Hepatocyte (in vitro differentiated cells): ENCODE data around the gene SIDT2. TPM values are rescaled to one million over a fixed set of nuclear protein-coding genes. Genes with fewer than 3 reads are reported as not detected.

Experiments used
- DNase-seq: peaks from one replicate; pipeline ENCODE4 v3.0.0-alpha.2; 2016; ENCODE audit warnings: low spot score
- H2AFZ ChIP-seq: fragments of 200-600 bp; sonication (generic); 2 replicates; pipeline ENCODE4 v1.6.0; 2016; ENCODE audit warnings: antibody characterized with exemption, mild to moderate bottlenecking
- H3K27ac ChIP-seq: fragments of 200-600 bp; sonication (generic); 2 replicates; pipeline ENCODE4 v1.5.1; 2016; ENCODE audit warnings: mild to moderate bottlenecking
- H3K27me3 ChIP-seq: fragments of 200-600 bp; sonication (generic); 2 replicates; pipeline ENCODE4 v1.6.1; 2016
- H3K36me3 ChIP-seq: fragments of 200-600 bp; sonication (generic); replicated peaks from 2 replicates; pipeline ENCODE4 v1.5.1; 2016; ENCODE audit warnings: low read depth; ENCODE audit not compliant: insufficient read depth
- H3K4me1 ChIP-seq: fragments of 200-600 bp; sonication (generic); 2 replicates; pipeline ENCODE4 v1.5.1; 2016; ENCODE audit warnings: mild to moderate bottlenecking, moderate library complexity; ENCODE audit not compliant: insufficient read depth
- H3K4me2 ChIP-seq: fragments of 200-600 bp; sonication (generic); 2 replicates; pipeline ENCODE4 v1.6.0; 2016
- H3K4me3 ChIP-seq: fragments of 200-600 bp; sonication (generic); 2 replicates; pipeline ENCODE4 v1.5.1; 2016; ENCODE audit warnings: mild to moderate bottlenecking
- H3K79me2 ChIP-seq: fragments of 200-600 bp; sonication (generic); 2 replicates; pipeline ENCODE4 v1.6.0; 2017; ENCODE audit warnings: mild to moderate bottlenecking
- H3K9me2 ChIP-seq: fragments of 200-600 bp; sonication (generic); replicated peaks from 2 replicates; pipeline ENCODE4 v1.6.0; 2017; ENCODE audit warnings: mild to moderate bottlenecking; ENCODE audit not compliant: insufficient read depth
- H3K9me3 ChIP-seq: fragments of 200-600 bp; sonication (generic); 2 replicates; pipeline ENCODE4 v1.5.1; 2016; ENCODE audit warnings: low read depth, mild to moderate bottlenecking
- H4K20me1 ChIP-seq: fragments of 200-600 bp; sonication (generic); 2 replicates; pipeline ENCODE4 v1.6.0; 2016; ENCODE audit warnings: mild to moderate bottlenecking; ENCODE audit not compliant: insufficient read depth, poor library complexity, severe bottlenecking
- EZH2 ChIP-seq: fragments of 200-600 bp; sonication (generic); IDR thresholded peaks from 2 replicates; pipeline ENCODE4 v1.6.1; 2016; ENCODE audit warnings: antibody characterized with exemption, mild to moderate bottlenecking, borderline replicate concordance
- EZH2phosphoT487 ChIP-seq: fragments of 200-600 bp; sonication (generic); IDR thresholded peaks from one replicate; pipeline ENCODE4 v1.6.1; 2018; ENCODE audit warnings: antibody characterized with exemption, mild to moderate bottlenecking, low read depth, moderate library complexity; ENCODE audit not compliant: unreplicated experiment, severe bottlenecking
- WGBS: methylation state at CpG from one replicate; pipeline ENCODE4 v1.1.6; 2016; ENCODE audit warnings: low lambda C conversion rate; ENCODE audit errors: missing lambda C conversion rate; 5-methylcytosine and 5-hydroxymethylcytosine counted together
- polyA plus RNA-seq: library from polyadenylated mRNA; unstranded; fragments of >200 nt; fragmentation: Nextera tagmentation; extraction: Ambion mirVana; gene quantifications from 2 replicates; pipeline ENCODE4 v1.2.1, GENCODE V29; 2016
- total RNA-seq: library from RNA; depleted of rRNA; stranded (reverse); fragments of >200 nt; gene quantifications from 2 replicates; pipeline ENCODE4 v1.2.3, GENCODE V29; 2014
- TF ChIP-seq, protein P1 (sequence below): fragments of 200-600 bp; sonication (generic); IDR thresholded peaks from 2 replicates; pipeline ENCODE4 v1.5.1; 2016; ENCODE audit warnings: antibody characterized with exemption, mild to moderate bottlenecking; ENCODE audit not compliant: poor library complexity

The SIDT2 gene
- total and polyA plus RNA-seq, 2 experiments from 2014 or later: 16.7 to 27.1 TPM

GRCh38 chr11:117175104-117175503 is 3.4 kb upstream of the SIDT2 start:
- DNase-seq: no peak
- Histone ChIP-seq H2AFZ (no peak overlapping the region), H3K4me1 (peaks cover 22% of the 10 kb centered on the region), H3K4me2 (no peak overlapping the region), H3K79me2 (no peaks in the 10 kb centered on the region), H3K4me3 (no peak overlapping the region), H3K36me3 (no peaks in the 10 kb centered on the region), H3K27ac (no peak overlapping the region), H3K9me2 (no peaks in the 10 kb centered on the region), H3K27me3 (no peaks in the 10 kb centered on the region), H3K9me3 (no peaks in the 10 kb centered on the region), H4K20me1 (no peaks in the 10 kb centered on the region)
- no peak for TF ChIP-seq EZH2
- TF ChIP-seq, protein P1, sequence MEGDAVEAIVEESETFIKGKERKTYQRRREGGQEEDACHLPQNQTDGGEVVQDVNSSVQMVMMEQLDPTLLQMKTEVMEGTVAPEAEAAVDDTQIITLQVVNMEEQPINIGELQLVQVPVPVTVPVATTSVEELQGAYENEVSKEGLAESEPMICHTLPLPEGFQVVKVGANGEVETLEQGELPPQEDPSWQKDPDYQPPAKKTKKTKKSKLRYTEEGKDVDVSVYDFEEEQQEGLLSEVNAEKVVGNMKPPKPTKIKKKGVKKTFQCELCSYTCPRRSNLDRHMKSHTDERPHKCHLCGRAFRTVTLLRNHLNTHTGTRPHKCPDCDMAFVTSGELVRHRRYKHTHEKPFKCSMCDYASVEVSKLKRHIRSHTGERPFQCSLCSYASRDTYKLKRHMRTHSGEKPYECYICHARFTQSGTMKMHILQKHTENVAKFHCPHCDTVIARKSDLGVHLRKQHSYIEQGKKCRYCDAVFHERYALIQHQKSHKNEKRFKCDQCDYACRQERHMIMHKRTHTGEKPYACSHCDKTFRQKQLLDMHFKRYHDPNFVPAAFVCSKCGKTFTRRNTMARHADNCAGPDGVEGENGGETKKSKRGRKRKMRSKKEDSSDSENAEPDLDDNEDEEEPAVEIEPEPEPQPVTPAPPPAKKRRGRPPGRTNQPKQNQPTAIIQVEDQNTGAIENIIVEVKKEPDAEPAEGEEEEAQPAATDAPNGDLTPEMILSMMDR: no peak
- no peak for TF ChIP-seq EZH2phosphoT487
- WGBS: 81% methylated on average over 7 of the region's 7 CpGs

DNA sequence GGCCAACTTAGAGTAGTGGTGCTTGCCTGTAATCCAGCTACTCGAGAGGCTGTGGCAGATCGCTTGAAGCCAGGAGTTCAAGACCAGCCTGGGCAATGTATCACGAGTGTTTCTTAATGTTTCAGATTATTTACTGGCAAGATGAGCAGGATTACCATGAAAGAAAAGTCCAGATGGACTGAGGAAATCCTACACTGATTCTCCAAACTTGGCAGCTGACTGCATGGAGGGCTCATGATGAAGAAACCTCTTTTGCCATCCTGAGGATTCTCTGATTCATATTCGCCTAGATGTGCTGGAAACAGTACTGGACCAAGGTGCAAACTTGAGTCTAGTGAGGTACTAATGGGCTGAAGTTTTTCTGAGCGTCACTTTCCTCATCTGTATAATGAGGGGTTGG is 2.8 kb upstream of the SIDT2 start:
- 94% methylated on average over 5 of the region's 5 CpGs for WGBS

GRCh38 chr11:117176186-117176585 is 2.4 kb upstream of the SIDT2 start:
- Histone ChIP-seq H3K4me3 (no peak overlapping the region), H3K27ac (no peak overlapping the region), H4K20me1 (no peaks in the 10 kb centered on the region), H3K36me3 (no peaks in the 10 kb centered on the region), H3K4me1 (peaks cover 30% of the 10 kb centered on the region), H2AFZ (no peak overlapping the region), H3K27me3 (no peaks in the 10 kb centered on the region), H3K9me3 (no peaks in the 10 kb centered on the region), H3K4me2 (no peak overlapping the region), H3K9me2 (no peaks in the 10 kb centered on the region), H3K79me2 (peaks cover 7% of the 10 kb centered on the region)
- no peak for DNase-seq
- 84% methylated on average over 1 of the region's 1 CpG for WGBS
- TF ChIP-seq, protein P1: no peak
- TF ChIP-seq EZH2 (no peak), EZH2phosphoT487 (no peak)

More for the DNA sequence above, 2.8 kb upstream of the SIDT2 start:
- Histone ChIP-seq H3K27me3 (no peaks in the 10 kb centered on the region), H3K4me2 (no peak overlapping the region), H3K9me2 (no peaks in the 10 kb centered on the region), H3K27ac (no peak overlapping the region), H3K4me3 (no peak overlapping the region), H4K20me1 (no peaks in the 10 kb centered on the region), H3K36me3 (no peaks in the 10 kb centered on the region), H3K79me2 (peaks cover 4% of the 10 kb centered on the region), H3K4me1 (peaks cover 28% of the 10 kb centered on the region), H3K9me3 (no peaks in the 10 kb centered on the region), H2AFZ (no peak overlapping the region)
- no peak for DNase-seq
- TF ChIP-seq, protein P1: no peak
- TF ChIP-seq EZH2: no peak
- TF ChIP-seq EZH2phosphoT487: no peak
